Measurements from ENCODE around the gene HSPA8. TPM values are rescaled to one million over a fixed set of nuclear protein-coding genes. Genes with fewer than 3 reads are reported as not detected.

HSPA8 gene
- total RNA-seq, 4 donors from 2014 or later = 976 to 1,475 (median 1,128) TPM

- TF ChIP-seq CTCF (IDR thresholded peaks at IDR 0.05) (no peak), POLR2A (IDR thresholded peaks at IDR 0.05) (no peak), POLR2AphosphoS5 (IDR thresholded peaks at IDR 0.05) (no peak), EP300 (IDR thresholded peaks at IDR 0.05) (no peak)
- no peak for ATAC-seq
- H3K27me3 ChIP-seq = peaks cover 13% of the 10 kb centered on the region
- H3K36me3 ChIP-seq = no peaks in the 10 kb centered on the region
- no peak overlapping the region for H3K27ac ChIP-seq
- 66 to 74% methylated on average over 4 of the region's 4 CpGs for WGBS, 2 donors (ENCODE audit: low coverage in 1 of 2)
- no peaks in the 10 kb centered on the region for H3K4me1 ChIP-seq
- H3K4me3 ChIP-seq = no peak overlapping the region
- no peaks in the 10 kb centered on the region for H3K9me3 ChIP-seq
These were observed 50.4 kb downstream of the HSPA8 start for GRCh38 chr11:123011510-123011909.

Small RNA genes within 50 kb of the gene (small RNA-seq; reads per million reads assigned to genes)
- gene RPL31P47 = 0 reads per million in 4 donors
- 0 reads per million in 4 donors for gene SNORD14C
- 0 reads per million in 4 donors for gene SNORD14D
- gene SNORD14E = 177 to 276 (median 216) reads per million in 4 donors

Other genes with a start within 250 kb of the HSPA8 start
- not detected for gene CRTAM, start 223.6 kb downstream of the HSPA8 start, total RNA-seq
- gene JHY, start 179.4 kb downstream of the HSPA8 start, total RNA-seq = 10 to 100 TPM in 2 of 4 donors, 1 to 10 TPM in 2; 6.9 to 15.6 (median 10.2) TPM
- gene BSX, start 80.3 kb downstream of the HSPA8 start, total RNA-seq = not detected
- gene CLMP, start 133.1 kb upstream of the HSPA8 start, total RNA-seq = 100 to 1,000 TPM in 3 of 4 donors, 10 to 100 TPM in 1; 89.1 to 274 (median 151) TPM

Data from gastroesophageal sphincter (tissue), 4 donors.